GM06990 (cell line): ENCODE data around the gene NTSR1.

Source experiments
- DNase-seq: peaks from one replicate; pipeline ENCODE4 v3.0.0-alpha.2; 2011; ENCODE audit not compliant: insufficient read length; ENCODE audit errors: extremely low read depth
- H3K27me3 ChIP-seq: replicated peaks from 2 replicates; pipeline ENCODE4 v1.6.0; 2011; ENCODE audit warnings: low read length; ENCODE audit not compliant: control insufficient read depth, insufficient read depth
- H3K36me3 ChIP-seq: 2 replicates; pipeline ENCODE4 v1.5.1; 2011; ENCODE audit warnings: low read length; ENCODE audit not compliant: control insufficient read depth, insufficient read depth
- H3K4me3 ChIP-seq: replicated peaks from 2 replicates; pipeline ENCODE4 v1.5.1; 2011; ENCODE audit warnings: low read depth, mild to moderate bottlenecking, control low read depth, low read length
- TF ChIP-seq, protein P1 (sequence below): IDR thresholded peaks from 2 replicates; pipeline ENCODE4 v1.5.1; 2011; ENCODE audit warnings: low read length, control low read depth, mild to moderate bottlenecking, inconsistent platforms; ENCODE audit not compliant: insufficient read depth, poor library complexity, severe bottlenecking

The NTSR1 gene

DNA sequence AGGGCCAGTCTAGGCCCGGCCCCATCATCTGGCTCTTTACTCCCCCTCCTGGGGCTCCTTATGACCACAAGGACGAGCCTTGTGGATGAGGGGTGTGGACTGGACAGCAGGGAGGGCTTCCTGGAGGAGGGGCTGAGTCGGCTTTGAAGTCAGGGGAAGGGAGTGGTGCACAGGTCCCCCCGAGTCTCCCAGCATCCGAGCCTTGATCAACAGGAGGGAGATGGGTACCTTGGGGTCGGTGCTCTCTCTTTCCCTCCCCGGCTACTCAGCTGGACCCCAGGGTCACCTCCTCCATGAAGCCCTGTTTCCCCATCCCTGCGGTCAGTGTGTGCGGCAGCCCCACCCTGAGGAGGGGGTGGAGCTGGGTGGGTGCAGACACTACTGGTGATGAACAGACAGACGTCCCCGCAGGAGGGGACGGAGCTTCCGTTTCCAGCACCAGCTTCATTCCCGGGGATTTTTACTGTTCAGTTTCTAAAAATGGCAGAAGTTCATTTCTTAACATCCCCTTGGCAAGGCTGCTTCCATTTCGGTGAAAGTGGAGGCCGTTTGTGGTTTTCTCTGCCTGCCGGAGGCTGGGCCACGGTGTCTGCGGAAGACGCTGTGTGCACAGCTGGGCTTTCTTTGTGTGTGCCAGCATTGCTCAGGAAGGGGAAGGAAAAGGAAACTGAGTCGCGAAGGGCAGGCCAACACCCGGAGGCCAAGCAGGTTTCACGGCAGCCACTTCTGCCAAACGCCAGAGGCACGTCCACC, 19.6 kb downstream of the NTSR1 start:
- TF ChIP-seq, protein P1, sequence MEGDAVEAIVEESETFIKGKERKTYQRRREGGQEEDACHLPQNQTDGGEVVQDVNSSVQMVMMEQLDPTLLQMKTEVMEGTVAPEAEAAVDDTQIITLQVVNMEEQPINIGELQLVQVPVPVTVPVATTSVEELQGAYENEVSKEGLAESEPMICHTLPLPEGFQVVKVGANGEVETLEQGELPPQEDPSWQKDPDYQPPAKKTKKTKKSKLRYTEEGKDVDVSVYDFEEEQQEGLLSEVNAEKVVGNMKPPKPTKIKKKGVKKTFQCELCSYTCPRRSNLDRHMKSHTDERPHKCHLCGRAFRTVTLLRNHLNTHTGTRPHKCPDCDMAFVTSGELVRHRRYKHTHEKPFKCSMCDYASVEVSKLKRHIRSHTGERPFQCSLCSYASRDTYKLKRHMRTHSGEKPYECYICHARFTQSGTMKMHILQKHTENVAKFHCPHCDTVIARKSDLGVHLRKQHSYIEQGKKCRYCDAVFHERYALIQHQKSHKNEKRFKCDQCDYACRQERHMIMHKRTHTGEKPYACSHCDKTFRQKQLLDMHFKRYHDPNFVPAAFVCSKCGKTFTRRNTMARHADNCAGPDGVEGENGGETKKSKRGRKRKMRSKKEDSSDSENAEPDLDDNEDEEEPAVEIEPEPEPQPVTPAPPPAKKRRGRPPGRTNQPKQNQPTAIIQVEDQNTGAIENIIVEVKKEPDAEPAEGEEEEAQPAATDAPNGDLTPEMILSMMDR = no peak
- no peak for DNase-seq
- H3K36me3 ChIP-seq = no peaks in the 10 kb centered on the region
- no peak overlapping the region for H3K4me3 ChIP-seq
- H3K27me3 ChIP-seq = peaks cover 1% of the 10 kb centered on the region; the same call in 1 of the 2 replicates

DNA sequence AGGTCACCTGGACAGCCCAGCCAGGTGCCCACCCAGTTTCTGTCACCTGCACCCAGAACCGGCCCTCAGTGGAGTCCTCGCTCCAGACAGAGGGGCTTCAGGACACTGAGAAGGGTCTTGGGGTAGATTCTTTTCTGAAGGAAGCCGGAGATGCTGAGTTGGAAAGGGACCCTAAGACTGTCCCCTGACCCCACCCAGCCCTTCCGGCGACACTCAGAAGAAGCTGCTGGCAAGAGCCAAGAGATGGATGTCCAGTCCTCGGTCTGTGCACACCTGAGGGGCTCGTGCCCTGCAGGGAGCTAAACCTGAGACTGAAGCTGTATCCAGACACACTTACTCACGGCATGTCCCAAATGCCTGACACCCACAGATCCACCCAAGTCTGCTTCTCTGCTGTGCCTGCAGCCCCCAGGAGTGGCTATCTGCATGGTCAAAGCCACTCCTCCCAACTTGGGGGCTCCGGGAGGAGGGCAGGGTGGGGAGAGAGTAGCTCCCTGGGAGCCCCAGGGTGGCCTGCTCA, 20.2 kb downstream of the NTSR1 start:
- Histone ChIP-seq H3K27me3 (peaks cover 1% of the 10 kb centered on the region; the same call in 1 of the 2 replicates), H3K4me3 (no peak overlapping the region), H3K36me3 (no peaks in the 10 kb centered on the region)
- TF ChIP-seq, protein P1 = no peak
- no peak for DNase-seq

DNA sequence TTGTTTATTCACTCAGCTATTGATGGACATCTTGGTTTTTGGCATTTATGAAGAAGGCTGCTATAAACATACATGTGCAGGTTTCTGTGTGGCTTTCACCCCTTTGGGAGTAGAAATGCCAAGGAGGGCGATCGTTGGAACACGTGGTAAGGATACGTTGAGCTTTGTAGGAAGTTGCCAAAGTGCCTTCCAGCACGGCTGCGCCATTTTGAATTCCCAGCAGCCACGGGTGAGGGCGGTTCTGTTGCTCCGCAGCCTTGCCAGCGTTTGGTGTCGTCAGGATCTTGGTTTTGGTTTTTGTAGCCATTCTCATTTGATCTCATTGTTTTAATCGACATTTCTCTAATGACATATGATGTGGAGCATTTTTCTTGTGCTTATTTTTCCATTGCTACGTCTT, 21.8 kb downstream of the NTSR1 start:
- H3K27me3 ChIP-seq = peaks cover 1% of the 10 kb centered on the region; the same call in 1 of the 2 replicates
- H3K36me3 ChIP-seq = no peaks in the 10 kb centered on the region
- TF ChIP-seq, protein P1 = no peak
- no peak overlapping the region for H3K4me3 ChIP-seq
- DNase-seq = no peak

DNA sequence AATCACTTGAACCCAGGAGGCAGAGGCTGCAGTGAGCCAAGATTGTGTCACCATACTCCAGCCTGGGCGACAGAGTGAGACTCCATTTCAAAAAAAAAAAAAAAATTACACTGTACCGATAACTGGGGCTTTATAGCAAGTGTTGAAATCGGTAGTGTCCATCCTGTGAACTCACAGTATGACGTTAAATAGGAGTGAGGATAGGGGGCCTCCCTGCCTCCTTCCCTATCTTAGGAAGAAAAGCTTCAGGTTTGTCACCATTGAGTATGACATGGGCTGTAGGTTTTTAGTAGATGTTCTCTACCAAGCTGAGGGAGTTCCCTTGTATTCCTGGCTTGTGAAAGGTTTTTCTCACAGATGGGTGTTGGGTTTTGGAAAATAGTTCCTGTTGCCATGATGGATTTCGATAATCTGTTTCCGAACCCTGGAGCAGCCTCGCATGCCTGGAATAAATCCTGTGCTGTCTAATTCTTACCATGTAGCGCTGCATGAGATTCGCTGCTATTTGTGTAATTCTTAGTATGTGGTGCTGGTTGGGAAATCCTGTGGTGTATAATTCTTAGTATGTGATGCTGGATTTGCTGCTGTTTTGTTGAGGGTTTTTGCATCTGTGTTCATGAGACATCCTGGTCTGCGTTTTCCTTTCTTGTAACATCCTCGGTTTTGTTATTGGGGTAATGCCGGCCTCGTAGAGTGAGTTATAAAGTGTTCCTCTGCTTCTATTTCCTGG, 23.6 kb downstream of the NTSR1 start:
- TF ChIP-seq, protein P1 = no peak
- H3K36me3 ChIP-seq = no peaks in the 10 kb centered on the region
- no peak for DNase-seq
- H3K27me3 ChIP-seq = peaks cover 1% of the 10 kb centered on the region; the same call in 1 of the 2 replicates
- no peak overlapping the region for H3K4me3 ChIP-seq

DNA sequence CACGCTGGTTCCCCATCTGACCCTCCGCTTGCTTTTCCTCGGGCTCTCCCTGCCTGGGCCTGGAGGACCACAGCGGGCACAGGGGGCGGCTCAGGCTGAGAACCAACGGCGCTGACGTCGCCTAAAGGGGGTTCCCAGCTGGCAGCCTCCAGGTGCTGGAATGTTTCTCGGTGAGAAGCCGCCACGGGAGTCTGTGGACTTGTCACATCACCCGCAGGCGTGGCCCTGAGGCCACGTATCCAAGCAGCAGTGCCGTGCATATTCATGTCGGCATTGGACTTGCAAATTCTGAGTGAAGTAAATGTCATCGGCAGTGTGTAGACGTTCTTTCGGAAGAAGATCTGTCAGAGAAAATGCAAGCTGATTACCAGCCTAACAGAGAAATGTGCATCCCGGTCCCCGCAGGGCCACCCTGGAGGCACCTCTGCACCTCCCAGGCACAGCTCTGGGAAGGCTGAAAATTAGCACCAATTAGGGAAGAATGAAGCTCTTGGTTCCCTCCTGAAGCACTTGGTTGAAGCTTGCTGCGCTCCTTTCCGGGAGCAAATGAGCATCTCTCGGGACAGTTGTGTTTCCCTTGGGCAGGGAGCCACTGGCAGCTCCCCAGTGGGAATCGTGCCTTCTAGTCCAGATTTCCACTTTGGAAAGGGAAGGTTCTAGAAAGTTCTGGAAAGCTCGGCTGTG, 24.3 kb downstream of the NTSR1 start:
- no peak for DNase-seq
- TF ChIP-seq, protein P1 = no peak
- H3K27me3 ChIP-seq = peaks cover 1% of the 10 kb centered on the region; the same call in 1 of the 2 replicates
- no peaks in the 10 kb centered on the region for H3K36me3 ChIP-seq
- H3K4me3 ChIP-seq = no peak overlapping the region
